HG03378 (cell line): ENCODE data around the gene CLINT1.
"Not testable (repeated sequence)": the region's sequence is repeated elsewhere in the genome, so short reads cannot be mapped to it uniquely, and the experiment has no call there.

ENCODE experiments used
- ATAC-seq: cut with Tn5 transposase; IDR thresholded peaks from one replicate; pipeline ENCODE4 v1.9.1; 2021; ENCODE audit warnings: mild to moderate bottlenecking, moderate library complexity; ENCODE audit not compliant: unreplicated experiment

The CLINT1 gene

DNA sequence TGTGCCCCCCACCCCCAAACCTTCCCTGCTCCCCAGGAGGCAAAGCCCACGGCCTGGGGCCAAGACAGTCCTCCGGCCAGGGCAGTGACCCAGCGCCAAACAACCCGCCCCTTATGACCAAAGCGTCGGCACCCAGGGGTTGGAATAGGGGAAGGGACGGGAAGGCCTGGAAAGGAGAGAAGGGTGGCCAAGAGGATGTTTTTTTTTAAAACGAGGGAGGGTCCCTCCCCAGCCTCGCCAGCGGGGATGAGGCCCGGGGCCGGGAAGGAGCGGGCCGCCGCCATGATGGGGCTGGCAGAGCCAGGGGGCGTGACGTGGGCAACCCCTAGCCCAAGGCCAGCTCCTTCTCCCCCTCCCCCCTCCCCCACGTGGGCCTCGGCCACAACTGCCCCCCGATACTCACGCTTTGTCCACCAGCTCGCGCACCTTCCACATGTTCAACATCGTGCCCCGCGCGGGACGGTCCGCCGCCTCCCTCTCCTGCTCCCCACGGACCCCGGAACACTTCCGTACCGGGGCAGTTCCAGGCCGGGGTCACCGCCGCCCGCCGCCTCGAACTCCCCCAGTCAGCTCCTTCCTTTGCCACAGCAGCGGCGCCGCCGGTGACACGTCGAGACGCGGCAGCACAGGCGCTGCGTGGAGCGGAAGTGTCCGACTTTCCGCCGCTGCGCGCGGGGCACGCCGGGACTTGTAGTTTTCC, at the start of gene CLINT1:
TSS of gene CLINT1 (minus strand) at position 619 of the 700 bp plus-strand sequence. CDS start at position 444, 175 bp downstream.
- peak; percentile 33 for ATAC-seq

GRCh38 chr5:157908459-157908858, 49.5 kb upstream of the CLINT1 start:
- ATAC-seq, result no peak

DNA sequence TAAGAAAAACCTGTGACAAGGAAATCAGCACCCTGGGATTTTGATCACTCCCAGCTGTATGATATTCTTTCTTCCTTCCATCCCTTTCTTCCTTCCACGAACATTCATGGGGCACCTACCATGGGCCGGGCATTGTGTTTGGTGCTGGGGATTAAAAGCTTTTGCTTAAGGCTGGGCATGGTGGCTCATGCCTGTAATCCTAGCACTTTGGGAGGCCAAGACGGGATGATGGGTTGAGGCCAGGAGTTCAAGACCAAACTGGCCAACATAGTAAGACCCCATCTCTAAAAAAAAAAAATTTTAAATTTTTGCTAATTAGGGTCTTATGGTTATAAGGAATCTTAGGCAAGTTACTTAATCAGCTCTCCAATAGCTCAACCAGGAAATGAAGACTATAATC, 48.5 kb upstream of the CLINT1 start:
- ATAC-seq, result no peak

DNA sequence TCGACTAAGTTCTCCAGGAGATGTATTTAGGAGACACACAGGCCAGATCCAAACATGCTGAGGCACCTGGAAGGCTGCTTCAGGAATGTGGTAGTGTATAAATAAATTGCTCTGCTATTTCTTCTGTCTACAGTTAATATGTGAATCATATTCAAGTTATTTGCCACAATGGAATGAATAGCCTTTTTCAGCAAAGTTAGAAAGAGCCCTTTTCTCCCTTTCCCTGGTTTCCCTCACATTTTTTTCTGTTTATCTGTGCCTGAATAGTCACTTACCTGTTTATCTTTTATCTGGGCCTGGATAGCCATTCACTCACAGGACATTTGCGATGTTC, 44.1 kb upstream of the CLINT1 start:
- ATAC-seq, result no peak

DNA sequence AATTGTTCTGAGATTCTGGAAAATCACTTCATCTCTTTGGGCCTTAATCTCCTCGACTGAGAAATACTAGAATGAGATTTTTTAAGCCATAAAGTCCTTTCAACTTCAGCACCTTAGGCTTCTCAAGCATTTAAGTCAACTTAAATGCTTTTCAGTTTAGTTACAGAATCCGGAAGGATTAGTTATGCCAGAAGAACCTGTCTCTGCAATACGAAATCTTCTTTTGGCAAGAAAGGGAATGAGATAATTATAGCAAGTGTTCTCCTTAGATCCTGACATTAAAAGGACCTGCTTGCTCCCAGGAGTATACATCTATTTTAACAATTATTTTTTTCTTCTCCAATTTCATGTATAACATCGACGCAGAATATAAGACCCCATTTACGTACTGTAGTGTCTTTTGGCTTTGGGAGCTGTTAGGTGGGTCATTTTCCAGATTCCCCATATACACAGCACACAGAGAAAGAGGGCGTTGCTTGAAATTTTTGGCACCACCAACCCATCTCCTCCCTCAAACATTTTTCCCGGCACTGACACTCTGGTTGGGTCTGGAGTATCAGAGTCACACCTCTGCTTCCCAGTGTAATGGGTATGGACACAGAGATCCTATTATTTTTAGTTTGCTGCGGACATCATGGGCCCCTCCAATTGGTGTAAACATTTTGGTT, 43.6 kb upstream of the CLINT1 start:
- no peak for ATAC-seq

DNA sequence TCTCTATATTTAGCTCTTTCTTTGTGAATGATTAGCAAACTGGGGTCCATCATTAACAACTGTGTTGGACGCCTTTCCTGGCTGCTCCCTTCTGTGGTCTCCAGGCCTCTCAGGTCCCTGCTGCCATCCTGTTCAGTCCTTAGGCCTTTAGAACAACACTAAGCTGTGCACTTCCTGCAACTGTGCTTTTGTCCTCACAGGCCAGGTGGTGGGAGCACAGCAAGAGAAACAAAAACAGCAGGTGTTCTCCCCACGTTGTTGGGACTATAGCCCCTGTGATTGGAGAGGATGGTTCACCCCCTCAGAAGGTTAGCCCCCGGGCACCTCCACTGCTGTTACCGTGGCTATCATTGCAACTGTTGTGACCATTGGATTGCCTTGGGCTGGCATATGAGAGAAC, 41.7 kb upstream of the CLINT1 start:
- no peak for ATAC-seq

GRCh38 chr5:157893611-157894010, 34.7 kb upstream of the CLINT1 start:
- no peak for ATAC-seq

DNA sequence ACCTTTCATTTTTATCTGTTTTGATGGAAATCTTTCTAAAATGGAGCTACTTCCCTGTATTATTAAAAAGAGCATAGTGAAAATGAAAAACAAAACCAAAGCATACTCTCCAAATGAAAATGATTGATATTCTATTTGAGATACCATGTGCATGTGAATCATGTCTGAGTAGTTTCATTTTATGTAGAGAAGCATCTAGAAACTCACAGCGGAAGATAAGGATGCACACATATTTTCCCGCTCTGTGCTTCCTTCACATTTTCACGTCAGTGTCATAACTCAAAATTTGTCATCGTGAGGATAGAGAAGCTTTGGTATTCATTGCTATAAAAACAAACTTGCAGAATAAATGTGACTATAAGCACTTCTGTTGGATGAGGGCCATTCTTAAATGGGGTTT, 34.0 kb upstream of the CLINT1 start:
- ATAC-seq, result no peak

- ATAC-seq, result no peak
These were observed 32.1 kb upstream of the CLINT1 start for GRCh38 chr5:157890836-157891597.

DNA sequence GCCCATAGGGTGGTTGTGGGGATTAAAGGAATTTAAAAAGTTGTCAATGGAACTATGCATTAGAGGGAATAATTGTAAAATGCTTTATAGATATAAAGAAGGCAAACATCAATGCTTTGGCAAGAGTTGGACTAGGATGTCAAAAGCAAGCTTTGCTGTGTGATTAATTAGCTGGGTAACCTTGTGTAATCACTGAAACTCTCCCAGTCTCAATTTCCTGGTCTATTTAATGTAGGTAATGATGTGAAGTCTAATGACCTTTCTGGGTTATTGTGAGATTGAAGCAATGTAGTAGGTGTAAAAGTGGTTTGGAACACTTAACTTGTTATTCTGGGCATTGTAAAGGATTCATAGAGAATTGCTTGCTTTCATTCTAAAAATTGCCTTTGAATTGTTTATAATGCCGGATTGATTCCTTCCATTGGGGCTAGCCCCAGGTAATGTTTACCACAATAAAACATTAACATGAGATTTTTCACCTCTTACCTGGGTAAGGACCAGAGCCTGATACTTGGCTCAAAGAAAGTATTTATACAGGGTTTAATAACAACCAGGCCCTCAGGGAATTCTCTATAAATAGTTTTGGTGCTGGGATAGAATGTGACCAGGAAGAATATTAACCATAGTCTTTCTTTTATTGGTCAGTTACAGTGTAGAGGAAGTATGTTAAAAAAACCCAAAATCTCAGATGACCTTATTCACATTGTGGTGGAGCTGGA, 30.0 kb upstream of the CLINT1 start:
- ATAC-seq, result no peak

DNA sequence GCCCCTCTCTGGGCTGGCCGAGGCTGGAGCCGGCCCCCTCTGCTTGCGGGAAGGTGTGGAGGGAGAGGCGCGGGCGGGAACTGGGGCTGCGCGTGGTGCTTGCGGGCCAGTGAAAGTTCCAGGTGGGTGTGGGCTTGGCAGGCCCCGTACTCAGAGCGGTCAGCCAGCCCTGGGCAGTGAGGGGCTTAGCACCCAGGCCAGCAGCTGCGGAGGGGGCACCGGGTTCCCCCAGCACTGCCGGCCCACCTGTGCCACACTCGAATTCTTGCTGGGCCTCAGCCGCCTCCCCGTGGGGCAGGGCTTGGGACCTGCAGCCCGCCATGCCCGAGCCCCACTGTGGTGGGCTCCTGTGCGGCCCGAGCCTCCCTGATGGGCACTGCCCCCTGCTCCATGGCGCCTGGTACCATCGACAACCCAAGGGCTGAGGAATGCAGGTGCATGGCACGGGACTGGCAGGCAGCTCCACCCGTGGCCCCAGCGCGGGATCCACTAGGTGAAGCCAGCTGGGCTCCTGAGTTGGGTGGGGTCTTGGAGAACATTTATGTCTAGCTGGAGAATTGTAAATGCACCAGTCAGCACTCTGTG, 27.9 kb upstream of the CLINT1 start:
- ATAC-seq, result no peak

DNA sequence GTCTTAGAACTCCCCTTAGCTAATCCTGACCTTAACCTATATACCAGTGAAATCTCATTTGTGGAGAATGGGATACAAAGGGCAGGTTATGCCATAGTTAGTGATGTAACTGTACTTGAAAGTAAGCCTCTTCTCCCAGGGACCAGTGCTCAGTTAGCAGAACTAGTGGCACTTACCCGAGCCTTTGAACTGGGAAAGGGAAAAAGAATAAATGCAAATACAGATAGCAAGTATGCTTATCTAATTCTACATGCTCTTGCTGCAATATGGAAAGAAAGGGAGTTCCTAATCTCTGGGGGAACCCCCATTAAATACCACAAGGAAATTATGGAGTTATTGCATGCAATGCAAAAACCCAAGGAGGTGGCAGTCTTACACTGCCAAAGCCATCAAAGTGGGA, 26.1 kb upstream of the CLINT1 start:
- ATAC-seq, result not testable (repeated sequence)

- ATAC-seq, result not testable (repeated sequence)
These were observed 22.6 kb upstream of the CLINT1 start for GRCh38 chr5:157881498-157881897.

DNA sequence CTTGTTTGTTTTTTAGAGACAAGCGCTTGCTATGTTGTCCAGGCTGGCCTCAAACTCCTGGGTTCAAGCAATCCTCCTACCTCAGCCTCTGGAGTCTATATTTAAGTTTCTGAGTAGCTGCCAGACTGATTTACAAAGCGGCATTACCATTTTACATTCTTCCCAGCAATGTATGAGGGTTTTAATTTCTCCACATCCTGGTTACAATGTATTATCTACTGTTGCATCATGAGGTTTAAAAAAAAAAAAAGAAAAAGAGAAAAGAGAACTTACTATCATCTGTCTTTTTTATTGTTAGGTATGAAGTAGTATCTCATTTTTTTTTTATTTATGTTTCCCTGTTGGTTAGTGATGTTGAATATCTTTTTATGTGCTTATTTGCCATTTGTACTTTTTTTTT, 18.9 kb upstream of the CLINT1 start:
- no peak for ATAC-seq

- ATAC-seq, result no peak
These were observed 15.9 kb upstream of the CLINT1 start for GRCh38 chr5:157874861-157875260.

GRCh38 chr5:157870837-157871834, 12.2 kb upstream of the CLINT1 start:
- ATAC-seq, result no peak

GRCh38 chr5:157867751-157868387, 8.9 kb upstream of the CLINT1 start:
- no peak for ATAC-seq

DNA sequence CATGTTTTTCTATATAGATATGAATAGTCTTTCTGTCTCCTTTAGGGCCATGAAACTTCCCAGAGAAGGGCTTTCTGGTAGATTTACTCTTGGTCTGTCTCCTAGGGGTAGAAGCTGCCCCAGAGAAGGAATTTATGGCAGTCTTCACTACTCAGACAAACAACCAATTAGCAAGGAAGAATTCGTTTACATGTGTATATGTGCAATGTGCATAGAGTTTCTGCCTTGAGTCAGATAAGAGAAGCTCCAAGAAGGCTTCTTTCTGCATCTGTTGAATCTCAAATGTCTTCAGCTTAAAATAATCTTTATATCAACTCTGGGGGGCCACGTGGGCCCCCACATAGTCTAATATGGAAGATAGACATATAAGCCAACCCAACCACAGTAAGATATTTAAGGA, 7.6 kb upstream of the CLINT1 start:
- no peak for ATAC-seq

DNA sequence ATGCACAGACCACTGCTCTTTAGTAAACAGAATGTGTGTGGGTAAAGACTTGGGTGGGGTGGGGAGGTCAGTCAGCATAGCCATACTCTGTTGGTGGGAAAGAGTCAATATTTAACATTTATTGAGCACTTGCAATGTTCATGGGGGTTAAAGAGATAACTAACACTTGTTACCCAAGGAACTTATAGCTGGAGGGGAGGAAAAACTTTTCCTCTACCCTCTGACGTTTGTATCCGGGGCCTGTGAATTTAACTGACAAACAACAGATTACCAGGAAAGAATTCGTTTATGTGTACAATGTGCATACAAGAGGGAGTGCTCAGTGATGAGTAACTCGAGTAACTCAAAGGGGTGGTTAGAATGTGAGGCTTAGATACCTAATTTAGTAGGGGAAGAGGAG, 6.8 kb upstream of the CLINT1 start:
- ATAC-seq, result no peak
